Lung (tissue), 12 donors: ENCODE results near the gene ARHGEF40. TPM values are rescaled to one million over a fixed set of nuclear protein-coding genes. Genes with fewer than 3 reads are reported as not detected.

Experiments
- ATAC-seq: fragments of 200-7000 bp; cut with Tn5 transposase; one replicate; pipeline ENCODE4 v1.9.1; 2020; ENCODE audit warnings: moderate number of reproducible peaks; ENCODE audit not compliant: insufficient read depth, low FRiP score
- DNase-seq, 3 donors: peaks; one replicate each; pipeline ENCODE4 v3.0.0-alpha.2; 2013 to 2017
- H3K27ac ChIP-seq, 2 donors: one replicate each; pipeline ENCODE4 v1.5.1; 2013; ENCODE audit warnings: mild to moderate bottlenecking in 2 of 2, moderate library complexity in 2 of 2, control low read depth in 1 of 2, inconsistent platforms in 1 of 2, low read depth in 1 of 2, low read length in 1 of 2
- H3K27me3 ChIP-seq, 3 donors: one replicate each; pipeline ENCODE4 v1.5.1; 2013; ENCODE audit warnings: low read length in 2 of 3; ENCODE audit not compliant: control insufficient read depth in 3 of 3, insufficient read depth in 3 of 3
- H3K36me3 ChIP-seq, 4 donors: one replicate each; pipeline ENCODE4 v1.5.1; 2013; ENCODE audit warnings: low read length in 4 of 4, mild to moderate bottlenecking in 1 of 4, moderate library complexity in 1 of 4; ENCODE audit not compliant: control insufficient read depth in 4 of 4, insufficient read depth in 4 of 4
- H3K4me1 ChIP-seq, 5 donors: one replicate each; pipeline ENCODE4 v1.5.1; 2013; ENCODE audit warnings: low read length in 5 of 5, mild to moderate bottlenecking in 2 of 5, moderate library complexity in 1 of 5; ENCODE audit not compliant: control insufficient read depth in 5 of 5, insufficient read depth in 5 of 5
- H3K4me3 ChIP-seq: one replicate; pipeline ENCODE4 v1.5.1; 2013; ENCODE audit warnings: mild to moderate bottlenecking, control low read depth, moderate library complexity
- H3K9ac ChIP-seq, 2 donors: one replicate each; pipeline ENCODE4 v1.5.1; 2013; ENCODE audit warnings: low read length in 2 of 2, control low read depth in 1 of 2; ENCODE audit not compliant: insufficient read depth in 1 of 2
- H3K9me3 ChIP-seq, 4 donors: one replicate each; pipeline ENCODE4 v1.5.1; 2013; ENCODE audit warnings: low read length in 3 of 4, mild to moderate bottlenecking in 1 of 4, moderate library complexity in 1 of 4; ENCODE audit not compliant: control insufficient read depth in 4 of 4, insufficient read depth in 3 of 4
- WGBS, 2 donors: extraction: QIAGEN DNeasy Blood & Tissue Kit; methylation state at CpG; one replicate each; pipeline ENCODE4 v1.1.7; 2013; 5-methylcytosine and 5-hydroxymethylcytosine counted together
- polyA plus RNA-seq, 2 donors: library from polyadenylated mRNA; stranded (reverse); fragments of 200-250 nt; gene quantifications; one replicate each; pipeline ENCODE4 v1.2.1, GENCODE V29; 2013
- total RNA-seq, 2 donors: library from RNA; depleted of rRNA in 1 of 2; stranded (reverse); fragments of >200 nt in 1 of 2; gene quantifications; one replicate each; pipeline ENCODE4 v1.2.1, GENCODE V29; 2014 to 2021
- TF ChIP-seq, protein P1 (sequence below): IDR thresholded peaks from 2 replicates; pipeline ENCODE4 v1.5.1; 2012; ENCODE audit warnings: mild to moderate bottlenecking; ENCODE audit errors: control extremely low read depth, extremely low read depth
- donor health status: control.
- donor health status: control.
- donor health status: Bipolar disorder and iron deficiency.
- donor health status: healthy.
- donor health status: DM: yes; HTN: yes; CAD: no.

ARHGEF40 gene
- total and polyA plus RNA-seq, 4 donors = 13.1 to 48.6 (median 27.3) TPM

DNA sequence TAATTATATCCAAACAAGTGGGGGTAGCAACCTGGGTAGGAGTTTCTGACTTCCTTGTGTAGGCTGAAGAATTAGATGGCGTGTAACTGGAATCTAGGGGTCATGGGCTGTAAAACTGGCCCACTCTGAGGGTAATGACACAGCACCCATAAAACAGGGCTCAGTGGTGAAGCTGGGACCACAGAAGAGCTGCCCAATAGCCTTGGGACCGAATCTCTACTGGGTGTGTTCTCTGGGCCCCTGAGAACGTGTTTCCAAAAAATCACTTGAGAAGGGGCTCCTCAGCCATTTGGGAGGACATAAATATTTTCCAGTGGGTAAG lies 8.8 kb upstream of the ARHGEF40 start:
- Histone ChIP-seq H3K9me3 (no peaks in the 10 kb centered on the region), H3K36me3 (no peaks in the 10 kb centered on the region), H3K9ac (no peak overlapping the region), H3K4me3 (no peak overlapping the region), H3K4me1 (peaks cover 0 to 5% (median 0%) of the 10 kb centered on the region in 5 donors), H3K27me3 (no peaks in the 10 kb centered on the region), H3K27ac (no peak overlapping the region)
- ATAC-seq (no peak), DNase-seq (no peak)
- 92 to 94% methylated on average over 3 of the region's 3 CpGs for WGBS, 2 donors
- TF ChIP-seq, protein P1, sequence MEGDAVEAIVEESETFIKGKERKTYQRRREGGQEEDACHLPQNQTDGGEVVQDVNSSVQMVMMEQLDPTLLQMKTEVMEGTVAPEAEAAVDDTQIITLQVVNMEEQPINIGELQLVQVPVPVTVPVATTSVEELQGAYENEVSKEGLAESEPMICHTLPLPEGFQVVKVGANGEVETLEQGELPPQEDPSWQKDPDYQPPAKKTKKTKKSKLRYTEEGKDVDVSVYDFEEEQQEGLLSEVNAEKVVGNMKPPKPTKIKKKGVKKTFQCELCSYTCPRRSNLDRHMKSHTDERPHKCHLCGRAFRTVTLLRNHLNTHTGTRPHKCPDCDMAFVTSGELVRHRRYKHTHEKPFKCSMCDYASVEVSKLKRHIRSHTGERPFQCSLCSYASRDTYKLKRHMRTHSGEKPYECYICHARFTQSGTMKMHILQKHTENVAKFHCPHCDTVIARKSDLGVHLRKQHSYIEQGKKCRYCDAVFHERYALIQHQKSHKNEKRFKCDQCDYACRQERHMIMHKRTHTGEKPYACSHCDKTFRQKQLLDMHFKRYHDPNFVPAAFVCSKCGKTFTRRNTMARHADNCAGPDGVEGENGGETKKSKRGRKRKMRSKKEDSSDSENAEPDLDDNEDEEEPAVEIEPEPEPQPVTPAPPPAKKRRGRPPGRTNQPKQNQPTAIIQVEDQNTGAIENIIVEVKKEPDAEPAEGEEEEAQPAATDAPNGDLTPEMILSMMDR = no peak

DNA sequence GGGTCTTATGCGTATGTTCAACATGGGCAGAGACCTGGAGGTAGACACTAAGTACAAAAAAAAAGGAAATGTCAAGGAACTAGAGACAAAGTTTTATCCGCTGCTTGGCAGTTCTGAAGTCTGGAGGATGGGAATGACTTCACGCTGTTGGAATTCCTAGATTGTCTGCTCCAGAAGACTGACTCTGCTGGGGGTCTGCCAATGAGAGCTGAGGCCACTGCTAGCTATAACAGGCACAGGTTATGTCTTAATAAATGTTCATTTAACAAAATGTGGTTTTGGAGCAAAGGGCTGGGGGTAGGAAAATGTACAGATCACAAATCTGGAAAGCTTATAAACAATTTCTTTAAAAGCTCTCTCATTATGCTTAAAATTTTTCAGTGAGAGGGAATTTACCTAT lies 6.6 kb upstream of the ARHGEF40 start:
- Histone ChIP-seq H3K4me1 (peaks cover 0 to 3% (median 0%) of the 10 kb centered on the region in 5 donors), H3K36me3 (no peaks in the 10 kb centered on the region), H3K4me3 (no peak overlapping the region), H3K9me3 (no peaks in the 10 kb centered on the region), H3K27ac (no peak overlapping the region), H3K27me3 (no peaks in the 10 kb centered on the region), H3K9ac (peak overlapping the region in 1 of 2 donors; percentile 7)
- TF ChIP-seq, protein P1 = no peak
- 66 to 81% methylated on average over 3 of the region's 3 CpGs for WGBS, 2 donors
- peak; percentile 33 to 60 (median 49) for DNase-seq
- no peak for ATAC-seq

DNA sequence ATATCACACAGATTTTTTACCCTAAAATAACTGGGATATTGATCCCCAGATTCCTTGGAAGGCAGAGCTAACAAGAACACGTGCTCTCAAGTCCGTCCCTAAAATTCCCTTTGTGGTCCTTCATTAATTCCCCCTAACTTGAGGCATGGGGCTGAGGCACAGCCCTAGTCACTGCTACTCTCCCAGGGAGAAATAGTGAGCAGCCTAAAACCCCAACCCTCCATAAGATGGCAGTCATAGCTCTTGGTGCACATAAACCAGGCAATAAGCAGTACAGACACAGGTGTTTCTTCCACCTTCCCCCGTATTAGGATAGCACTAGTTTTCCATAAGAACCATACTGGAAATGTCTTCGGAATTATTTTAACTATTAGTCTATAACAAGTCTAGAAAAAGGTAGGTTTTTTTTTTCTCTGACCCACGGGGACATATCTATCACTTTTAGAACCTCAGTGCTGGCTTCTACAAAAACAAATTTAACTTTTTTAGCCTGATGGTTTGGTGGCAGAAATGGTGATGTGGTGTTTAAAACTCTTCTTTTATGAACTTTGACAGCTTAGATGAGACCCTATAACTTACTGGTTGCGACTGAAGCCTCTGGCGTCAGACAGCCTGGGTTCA lies 3.1 kb upstream of the ARHGEF40 start:
- no peak overlapping the region for H3K9ac ChIP-seq
- ATAC-seq (no peak), DNase-seq (no peak)
- 83 to 87% methylated on average over 7 of the region's 7 CpGs for WGBS, 2 donors
- no peaks in the 10 kb centered on the region for H3K9me3 ChIP-seq
- H3K4me3 ChIP-seq = no peak overlapping the region
- no peak overlapping the region for H3K27ac ChIP-seq
- no peaks in the 10 kb centered on the region for H3K27me3 ChIP-seq
- TF ChIP-seq, protein P1 = no peak
- no peaks in the 10 kb centered on the region for H3K36me3 ChIP-seq
- H3K4me1 ChIP-seq = peaks cover 0 to 17% (median 0%) of the 10 kb centered on the region in 5 donors
